Heart right ventricle (tissue), 16 donors: ENCODE measurements around the gene NRXN2. TPM values are rescaled to one million over a fixed set of nuclear protein-coding genes. Genes with fewer than 3 reads are reported as not detected.
"Not testable (repeated sequence)": the region's sequence is repeated elsewhere in the genome, so short reads cannot be mapped to it uniquely, and the experiment has no call there.

ENCODE experiments used
- ATAC-seq, 8 donors: fragments of 200-7000 bp; cut with Tn5 transposase; one replicate each; pipeline ENCODE4 v1.9.1; 2020; ENCODE audit warnings: mild to moderate bottlenecking in 8 of 8, moderate library complexity in 8 of 8, moderate number of reproducible peaks in 1 of 8
- DNase-seq, 2 donors: peaks; one replicate each; pipeline ENCODE4 v3.0.0-alpha.2; 2020
- H3K27ac ChIP-seq, 10 donors: fragments of 200-600 bp; sonication (generic) in 2 of 10; one replicate each; pipeline versions ENCODE4 v1.5.0 to v1.8.0; 2020 to 2022; ENCODE audit warnings: mild to moderate bottlenecking in 3 of 10
- H3K27me3 ChIP-seq, 7 donors: fragments of 200-600 bp; one replicate each; pipeline ENCODE4 v1.8.0; 2021 to 2022; ENCODE audit warnings: mild to moderate bottlenecking in 2 of 7
- H3K36me3 ChIP-seq, 9 donors: fragments of 200-600 bp; sonication (generic) in 1 of 9; one replicate each; pipeline versions ENCODE4 v1.5.0 to v1.8.0; 2020 to 2022; ENCODE audit warnings: mild to moderate bottlenecking in 2 of 9
- H3K4me1 ChIP-seq, 9 donors: fragments of 200-600 bp; sonication (generic) in 1 of 9; one replicate each; pipeline versions ENCODE4 v1.5.0 to v1.8.0; 2020 to 2022; ENCODE audit warnings: mild to moderate bottlenecking in 4 of 9
- H3K4me3 ChIP-seq, 10 donors: fragments of 200-600 bp; sonication (generic) in 2 of 10; one replicate each; pipeline versions ENCODE4 v1.5.0 to v1.8.0; 2020 to 2022; ENCODE audit warnings: mild to moderate bottlenecking in 7 of 10, moderate library complexity in 2 of 10
- H3K9me3 ChIP-seq, 11 donors: fragments of 200-600 bp in 10 of 11; sonication (generic) in 2 of 11; one replicate each; pipeline versions ENCODE4 v1.5.0 to v1.8.0; 2013 to 2022; ENCODE audit warnings: mild to moderate bottlenecking in 2 of 11, control low read depth in 1 of 11, moderate library complexity in 1 of 11
- CTCF ChIP-seq, 9 donors: fragments of 200-600 bp; sonication (generic) in 2 of 9; IDR thresholded peaks; one replicate each; pipeline versions ENCODE4 v1.5.0 to v1.8.0; 2021 to 2022; ENCODE audit warnings: antibody characterized with exemption in 9 of 9, mild to moderate bottlenecking in 5 of 9, moderate library complexity in 1 of 9
- WGBS, 2 donors: extraction: QIAGEN DNeasy Blood & Tissue Kit; methylation state at CpG; one replicate each; pipeline ENCODE4 v1.1.7; 2013; ENCODE audit warnings: inconsistent platforms in 1 of 2; 5-methylcytosine and 5-hydroxymethylcytosine counted together
- intact Hi-C, 10 donors: fragments of 100-400 bp; cut with DNase I; formaldehyde crosslinking; loops; one replicate each; pipeline versions ENCODE4 v1.11.1 to v1.14.2; 2022
- polyA plus RNA-seq, 2 donors: library from polyadenylated mRNA; stranded (reverse); fragments of 200-250 nt; gene quantifications; one replicate each; pipeline ENCODE4 v1.2.3, GENCODE V29; 2013
- total RNA-seq, 10 donors: library from RNA; stranded (reverse); fragmentation: NEBNext Ultra II Directional in 3 of 10; extraction: Animal tissue kit (Norgen Biotek cat#: 25700) in 3 of 10; gene quantifications; one replicate each; pipeline versions ENCODE4 v1.2.1 to v1.2.4, GENCODE V29; 2021 to 2023
- donor health status: Arrhythmogenic right ventricular cardiomyopathy.
- donor health status: ischemic (EF 13 %, LVEDD 7.1; RV severe dilation, severe dysfunction).
- donor health status: healthy with polysubstance abuse.
- donor health status: DM: no; HTN: yes; CAD: no.
- donor health status: DM: no; HTN: no; CAD: no.
- donor health status: ischemic (EF 25% LVEDD 6.9; RV normal size, moderate dysfunction).
- donor health status: ischemic (EF 25% LVEDD 5.7; RV mildly dilated, moderate dysfunction).
- donor health status: healthy.
- donor health status: DM: yes; HTN: yes; CAD: no.
- donor health status: Ischemic cardiomyopathy.
- donor health status: ischemic (EF 35%, LVEDD 5.7; RV mildly dilated, moderate dysfunction).
- donor health status: nonischemic (EF 11% LVEDD 7.7; RV severe dilation, severe dysfunction).
- donor health status: DM: yes; HTN: yes; CAD: no.
- donor health status: PGD.
- donor health status: ischemic (EF 29% LVEDD 5.4; RV normal size, mild dysfunction).
- donor health status: nonischemic (EF 23%, LVEDD 6.1; RV moderate dilation, normal function).

NRXN2 gene
- total and polyA plus RNA-seq, 12 donors: 0.45 to 5.5 (median 1.4) TPM

GRCh38 chr11:64665411-64665821 lies 57.6 kb downstream of the NRXN2 start:
- Histone ChIP-seq H3K36me3 (no peaks in the 10 kb centered on the region), H3K4me1 (peaks cover 0 to 27% (median 9%) of the 10 kb centered on the region in 9 donors), H3K27ac (peak overlapping the region in 1 of 10 donors; percentile 58), H3K4me3 (no peak overlapping the region), H3K9me3 (no peaks in the 10 kb centered on the region), H3K27me3 (peaks cover 0 to 22% (median 13%) of the 10 kb centered on the region in 7 donors)
- DNase-seq (no peak), ATAC-seq (peak in 3 of 8 donors; percentile 30 to 43 (median 38))
- intact Hi-C loops: no loop called here
- WGBS, 2 donors: 38 to 39% methylated on average over 7 of the region's 7 CpGs
- no peak for TF ChIP-seq CTCF (IDR thresholded peaks at IDR 0.05)

GRCh38 chr11:64664236-64664870 lies 58.6 kb downstream of the NRXN2 start:
- Histone ChIP-seq H3K27ac (peak overlapping the region in 1 of 10 donors; percentile 58), H3K4me1 (peaks cover 0 to 28% (median 9%) of the 10 kb centered on the region in 9 donors), H3K27me3 (peaks cover 0 to 15% (median 10%) of the 10 kb centered on the region in 7 donors)
- DNase-seq, intact Hi-C loops, ATAC-seq, H3K9me3 ChIP-seq, H3K36me3 ChIP-seq, H3K4me3 ChIP-seq: not testable (repeated sequence)
- 90 to 91% methylated on average over 15 of the region's 15 CpGs for WGBS, 2 donors

- no peaks in the 10 kb centered on the region for H3K9me3 ChIP-seq
- H3K27me3 ChIP-seq: peaks cover 0 to 15% (median 5%) of the 10 kb centered on the region in 7 donors
- intact Hi-C loops: no loop called here
- H3K4me3 ChIP-seq: no peak overlapping the region
- DNase-seq: no peak
- peaks cover 0 to 29% (median 9%) of the 10 kb centered on the region in 9 donors for H3K4me1 ChIP-seq
- TF ChIP-seq CTCF (IDR thresholded peaks at IDR 0.05): no peak
- H3K36me3 ChIP-seq: no peaks in the 10 kb centered on the region
- H3K27ac ChIP-seq: peak overlapping the region in 1 of 10 donors; percentile 16
- 95 to 96% methylated on average over 4 of the region's 4 CpGs for WGBS, 2 donors
- ATAC-seq: no peak
These were observed 59.3 kb downstream of the NRXN2 start for GRCh38 chr11:64663656-64664055.

- peak overlapping the region in 2 of 10 donors; percentile 34 to 67 for H3K27ac ChIP-seq
- H3K36me3 ChIP-seq: no peaks in the 10 kb centered on the region
- WGBS, 2 donors: 83 to 84% methylated on average over 7 of the region's 7 CpGs
- intact Hi-C loops: no loop called here
- no peaks in the 10 kb centered on the region for H3K9me3 ChIP-seq
- H3K27me3 ChIP-seq: no peaks in the 10 kb centered on the region
- no peak overlapping the region for H3K4me3 ChIP-seq
- TF ChIP-seq CTCF (IDR thresholded peaks at IDR 0.05): no peak
- DNase-seq (no peak), ATAC-seq (no peak)
- peaks cover 0 to 35% (median 9%) of the 10 kb centered on the region in 9 donors for H3K4me1 ChIP-seq
These were observed 61.4 kb downstream of the NRXN2 start for GRCh38 chr11:64661614-64662013.

GRCh38 chr11:64661146-64661545 lies 61.9 kb downstream of the NRXN2 start:
- Histone ChIP-seq H3K4me1 (peaks cover 0 to 40% (median 9%) of the 10 kb centered on the region in 9 donors), H3K9me3 (no peaks in the 10 kb centered on the region), H3K27me3 (no peaks in the 10 kb centered on the region), H3K27ac (peak overlapping the region in 7 of 10 donors; percentile 12 to 67 (median 40)), H3K4me3 (peak overlapping the region in 6 of 10 donors; percentile 16 to 41 (median 37)), H3K36me3 (no peaks in the 10 kb centered on the region)
- intact Hi-C loops: no loop called here
- no peak for TF ChIP-seq CTCF (IDR thresholded peaks at IDR 0.05)
- ATAC-seq: peak; percentile 54 to 86 (median 72)
- 44 to 54% methylated on average over 6 of the region's 6 CpGs for WGBS, 2 donors
- peak in 1 of 2 donors; percentile 40 for DNase-seq
